IMR-90 (cell line): ENCODE results near the gene ZSCAN5B. TPM values are rescaled to one million over a fixed set of nuclear protein-coding genes. Genes with fewer than 3 reads are reported as not detected.

Experiments
- ATAC-seq: fragments of 200-7000 bp; cut with Tn5 transposase; 2 replicates; pipeline ENCODE4 v1.9.1; 2020; ENCODE audit warnings: low read depth, mild to moderate bottlenecking, moderate library complexity
- BruUV-seq: library from RNA; stranded (reverse); fragments of 400-500 nt; replicated peaks from 2 replicates; lab custom pipeline; 2021; lab: Mats Ljungman, UMichigan
- CTCF ChIA-PET: fragments of 300-600 bp; formaldehyde crosslinking; extraction: SDS; loops from one replicate; lab custom pipeline; 2021; ENCODE audit warnings: antibody characterized with exemption; lab: Yijun Ruan, JAX
- POLR2A ChIA-PET: fragments of 300-600 bp; sonication (Branson Sonifier 250); formaldehyde crosslinking; loops from one replicate; lab custom pipeline; 2022; ENCODE audit warnings: antibody characterized with exemption; ENCODE audit not compliant: unreplicated experiment; lab: Charles Lee
- DNase-seq: peaks from one replicate; pipeline ENCODE4 v3.0.0; 2013
- H2AFZ ChIP-seq: replicated peaks from 2 replicates; pipeline ENCODE3; 2013; ENCODE audit warnings: low read length, mild to moderate bottlenecking; ENCODE audit not compliant: poor library complexity
- H2AK5ac ChIP-seq: 2 replicates; pipeline ENCODE4 v1.6.1; 2013; ENCODE audit warnings: low read depth, low read length, inconsistent platforms
- H2AK9ac ChIP-seq: replicated peaks from 2 replicates; pipeline ENCODE3; 2013; ENCODE audit warnings: mild to moderate bottlenecking, low read depth, low read length, moderate library complexity; ENCODE audit not compliant: poor library complexity
- H2BK120ac ChIP-seq: 2 replicates; pipeline ENCODE4 v1.6.1; 2013; ENCODE audit warnings: low read depth, low read length, inconsistent platforms
- H2BK15ac ChIP-seq: 3 replicates; pipeline ENCODE4 v1.6.1; 2013; ENCODE audit warnings: low read depth, low read length, inconsistent platforms
- H2BK20ac ChIP-seq: 2 replicates; pipeline ENCODE4 v1.6.1; 2013; ENCODE audit warnings: low read depth, mild to moderate bottlenecking, inconsistent platforms, low read length, moderate library complexity
- H2BK5ac ChIP-seq: 2 replicates; pipeline ENCODE4 v1.6.1; 2013; ENCODE audit warnings: mild to moderate bottlenecking, low read depth, low read length, inconsistent platforms; ENCODE audit not compliant: poor library complexity, severe bottlenecking
- H3K14ac ChIP-seq: replicated peaks from 2 replicates; pipeline ENCODE4 v1.6.1; 2013; ENCODE audit warnings: low read depth, low read length, inconsistent platforms
- H3K18ac ChIP-seq: 2 replicates; pipeline ENCODE4 v1.6.1; 2013; ENCODE audit warnings: low read depth, low read length, control low read depth
- H3K23ac ChIP-seq: 2 replicates; pipeline ENCODE4 v1.6.1; 2013; ENCODE audit warnings: low read depth, low read length, inconsistent platforms
- H3K27ac ChIP-seq: 2 replicates; pipeline ENCODE4 v1.5.1; 2013; ENCODE audit warnings: mild to moderate bottlenecking, control low read depth, low read length; ENCODE audit not compliant: insufficient read depth
- H3K27me3 ChIP-seq: 2 replicates; pipeline ENCODE4 v1.6.1; 2013; ENCODE audit warnings: low read length; ENCODE audit not compliant: control insufficient read depth, insufficient read depth
- H3K36me3 ChIP-seq: 2 replicates; pipeline ENCODE4 v1.6.1; 2013; ENCODE audit warnings: low read length, mixed read lengths; ENCODE audit not compliant: control insufficient read depth, insufficient read depth
- H3K4ac ChIP-seq: 2 replicates; pipeline ENCODE4 v1.6.1; 2013; ENCODE audit warnings: low read depth, low read length, inconsistent platforms
- H3K4me1 ChIP-seq: 2 replicates; pipeline ENCODE4 v1.6.1; 2013; ENCODE audit warnings: low read length, mixed read lengths; ENCODE audit not compliant: control insufficient read depth, insufficient read depth
- H3K4me2 ChIP-seq: 2 replicates; pipeline ENCODE4 v1.6.1; 2013; ENCODE audit warnings: low read depth, mild to moderate bottlenecking, control low read depth, low read length, moderate library complexity
- H3K4me3 ChIP-seq: 2 replicates; pipeline ENCODE4 v1.5.1; 2013; ENCODE audit warnings: low read depth, mild to moderate bottlenecking, control low read depth, low read length, moderate library complexity; ENCODE audit not compliant: insufficient read depth
- H3K56ac ChIP-seq: 2 replicates; pipeline ENCODE4 v1.6.1; 2013; ENCODE audit warnings: low read length, inconsistent platforms; ENCODE audit not compliant: insufficient read depth; ENCODE audit errors: extremely low read depth
- H3K79me1 ChIP-seq, 2 experiments: 2 replicates each; pipeline ENCODE4 v1.6.1; 2013; ENCODE audit warnings: low read length in 2 of 2, inconsistent platforms in 1 of 2, low read depth in 1 of 2
- H3K9ac ChIP-seq: 2 replicates; pipeline ENCODE4 v1.6.1; 2013; ENCODE audit warnings: low read depth, low read length, control low read depth
- H3K9me1 ChIP-seq: 2 replicates; pipeline ENCODE4 v1.6.1; 2013; ENCODE audit warnings: low read length, inconsistent platforms; ENCODE audit not compliant: insufficient read depth
- H3K9me3 ChIP-seq: 2 replicates; pipeline ENCODE4 v1.6.1; 2013; ENCODE audit warnings: low read length; ENCODE audit not compliant: control insufficient read depth, insufficient read depth
- H4K20me1 ChIP-seq: 2 replicates; pipeline ENCODE4 v1.6.1; 2013; ENCODE audit warnings: low read length, inconsistent platforms; ENCODE audit not compliant: insufficient read depth
- H4K5ac ChIP-seq: 2 replicates; pipeline ENCODE4 v1.6.1; 2013; ENCODE audit warnings: mild to moderate bottlenecking, low read depth, low read length, control low read depth
- H4K8ac ChIP-seq, 2 experiments: 2 replicates each; pipeline ENCODE4 v1.6.1; 2013; ENCODE audit warnings: low read depth in 2 of 2, low read length in 2 of 2, control low read depth in 1 of 2, inconsistent platforms in 1 of 2
- H4K91ac ChIP-seq: 2 replicates; pipeline ENCODE4 v1.6.1; 2013; ENCODE audit warnings: low read depth, low read length, inconsistent platforms; ENCODE audit not compliant: insufficient read depth
- BHLHE40 ChIP-seq: fragments of 150-350 bp; IDR thresholded peaks from 2 replicates; pipeline ENCODE4 v1.6.1; 2016; ENCODE audit warnings: mild to moderate bottlenecking, low read depth, low read length
- CEBPB ChIP-seq: IDR thresholded peaks from 2 replicates; pipeline ENCODE4 v1.6.1; 2012; ENCODE audit warnings: low read depth, low read length, improper control_type of control experiment
- CHD1 ChIP-seq: IDR thresholded peaks from 2 replicates; pipeline ENCODE4 v1.6.1; 2012; ENCODE audit warnings: low read depth, low read length, improper control_type of control experiment
- CTCF ChIP-seq: conservative IDR thresholded peaks from 2 replicates; pipeline ENCODE4 v1.5.1; 2012; ENCODE audit warnings: mild to moderate bottlenecking, low read depth, low read length, improper control_type of control experiment
- ELK1 ChIP-seq: fragments of 150-350 bp; IDR thresholded peaks from 2 replicates; pipeline ENCODE4 v1.6.1; 2016; ENCODE audit warnings: low read depth, mild to moderate bottlenecking, low read length, moderate library complexity, borderline replicate concordance
- FOS ChIP-seq: fragments of 150-350 bp; IDR thresholded peaks from 2 replicates; pipeline ENCODE4 v1.6.1; 2016; ENCODE audit warnings: low read depth, low read length
- MAFK ChIP-seq: IDR thresholded peaks from 2 replicates; pipeline ENCODE4 v1.6.1; 2012; ENCODE audit warnings: low read depth, low read length, improper control_type of control experiment
- MAZ ChIP-seq: IDR thresholded peaks from 2 replicates; pipeline ENCODE4 v1.6.1; 2012; ENCODE audit warnings: low read depth, mild to moderate bottlenecking, low read length, improper control_type of control experiment, moderate library complexity, borderline replicate concordance
- MXI1 ChIP-seq: IDR thresholded peaks from 2 replicates; pipeline ENCODE4 v1.6.1; 2012; ENCODE audit warnings: low read depth, mild to moderate bottlenecking, low read length, moderate library complexity, borderline replicate concordance
- NFE2L2 ChIP-seq: fragments of 150-350 bp; IDR thresholded peaks from 2 replicates; pipeline ENCODE4 v1.6.1; 2016; ENCODE audit warnings: low read depth, mild to moderate bottlenecking, low read length
- POLR2A ChIP-seq: IDR thresholded peaks from 2 replicates; pipeline ENCODE4 v1.6.1; 2012; ENCODE audit warnings: mild to moderate bottlenecking, low read depth, low read length
- RAD21 ChIP-seq: IDR thresholded peaks from 2 replicates; pipeline ENCODE4 v1.6.1; 2012; ENCODE audit warnings: low read length, improper control_type of control experiment
- RCOR1 ChIP-seq: IDR thresholded peaks from 2 replicates; pipeline ENCODE4 v1.6.1; 2012; ENCODE audit warnings: mild to moderate bottlenecking, low read length, improper control_type of control experiment; ENCODE audit not compliant: insufficient replicate concordance
- RFX5 ChIP-seq: IDR thresholded peaks from 2 replicates; pipeline ENCODE4 v1.8.0; 2012; ENCODE audit warnings: low read depth, mild to moderate bottlenecking, low read length, moderate library complexity
- SMC3 ChIP-seq: fragments of 150-350 bp; IDR thresholded peaks from 2 replicates; pipeline ENCODE4 v1.6.1; 2016; ENCODE audit warnings: low read depth, mild to moderate bottlenecking, antibody characterized with exemption, low read length, moderate library complexity
- USF2 ChIP-seq: fragments of 150-350 bp; IDR thresholded peaks from 2 replicates; pipeline ENCODE4 v1.6.1; 2017; ENCODE audit warnings: mild to moderate bottlenecking, antibody characterized with exemption, low read length, low read depth
- WGBS, 2 experiments: methylation state at CpG; one replicate each; pipeline versions ENCODE4 v1.1.5 to v1.1.7; 2013; ENCODE audit warnings: missing lambda C conversion rate in 2 of 2; ENCODE audit not compliant: insufficient read length in 1 of 2; ENCODE audit errors: extremely low coverage in 2 of 2; 5-methylcytosine and 5-hydroxymethylcytosine counted together
- dilution Hi-C: fragments of 300-500 bp; cut with HindIII; formaldehyde crosslinking; loops from one replicate; pipeline ENCODE4 v1.14.3; 2018; ENCODE audit warnings: low sequenced_read_pairs; ENCODE audit not compliant: unreplicated experiment
- in situ Hi-C: fragments of 300-500 bp; cut with MboI; formaldehyde crosslinking; loops from 3 replicates; pipeline ENCODE4 v1.14.3; 2019; ENCODE audit warnings: low sequenced_read_pairs, inconsistent platforms, mixed read lengths
- intact Hi-C: fragments of 100-400 bp; cut with micrococcal nuclease; formaldehyde crosslinking; loops from 2 replicates; pipeline ENCODE4 v1.10.0; 2022
- polyA plus RNA-seq, 3 experiments: library from polyadenylated mRNA; depleted of rRNA; stranded (reverse); fragments of >200 nt; gene quantifications; 2 replicates each; pipeline ENCODE4 v1.2.3, GENCODE V29; 2012; ENCODE audit warnings: low replicate concordance in 1 of 3
- total RNA-seq: library from RNA; depleted of rRNA; stranded (reverse); fragments of >200 nt; gene quantifications from 2 replicates; pipeline ENCODE4 v1.2.3, GENCODE V29; 2012

The ZSCAN5B gene
- total and polyA plus RNA-seq, 2 of the 4 experiments (the other 2 are of a cell fraction), result not detected

- CTCF ChIA-PET, result no interaction called here
Measured at GRCh38 chr19:56153507-56153906, 44.1 kb downstream of the ZSCAN5B start.

More at GRCh38 chr19:56153507-56153906, 44.1 kb downstream of the ZSCAN5B start:
- dilution Hi-C loops, result no loop called here
- H2BK5ac ChIP-seq, result no peak overlapping the region
- no peak overlapping the region for H3K4me3 ChIP-seq
- no peak overlapping the region for H3K4me2 ChIP-seq
- no peak overlapping the region for H3K27ac ChIP-seq
- H3K9me3 ChIP-seq, result no peaks in the 10 kb centered on the region
- no peak overlapping the region for H3K9ac ChIP-seq
- no peak overlapping the region for H2AK9ac ChIP-seq
- H3K27me3 ChIP-seq, result no peaks in the 10 kb centered on the region
- no peak overlapping the region for H4K91ac ChIP-seq
- H3K79me1 ChIP-seq, result peaks cover 25 to 29% of the 10 kb centered on the region in 2 experiments
- H4K20me1 ChIP-seq, result peaks cover 28% of the 10 kb centered on the region
- intact Hi-C loops, result no loop called here
- no peak for DNase-seq
- H4K8ac ChIP-seq, result no peak overlapping the region
- H4K5ac ChIP-seq, result no peak overlapping the region
- POLR2A ChIA-PET, result interaction anchor here (0.9 kb wide), 1 partner anchor 34 kb away, joined by 4 read pairs; no protein-coding TSS in a partner anchor
- H2BK120ac ChIP-seq, result no peak overlapping the region
- TF ChIP-seq BHLHE40 (no peak), CHD1 (no peak), RFX5 (no peak), SMC3 (no peak), CEBPB (no peak), MAFK (no peak), USF2 (no peak), FOS (no peak), MAZ (no peak), MXI1 (no peak), CTCF (no peak), NFE2L2 (no peak), ELK1 (no peak), POLR2A (no peak), RAD21 (no peak), RCOR1 (no peak)
- H3K56ac ChIP-seq, result no peak overlapping the region
- H3K4ac ChIP-seq, result no peak overlapping the region
- no peak overlapping the region for H3K18ac ChIP-seq
- no TSS peak for BruUV-seq
- H3K9me1 ChIP-seq, result peaks cover 10% of the 10 kb centered on the region; the same call in 1 of the 2 replicates
- in situ Hi-C loops, result no loop called here
- ATAC-seq, result peak; percentile 32; the same call in 1 of the 2 replicates
- WGBS, 2 experiments, result 57% methylated on average over 3 of the region's 6 CpGs; no CpG with 5 or more reads in 1 of the 2 experiments
- no peak overlapping the region for H2BK20ac ChIP-seq
- no peak overlapping the region for H2AFZ ChIP-seq
- no peak overlapping the region for H2BK15ac ChIP-seq
- no peak overlapping the region for H3K23ac ChIP-seq
- peaks cover 5% of the 10 kb centered on the region; the same call in 1 of the 2 replicates for H3K4me1 ChIP-seq
- peaks cover 26% of the 10 kb centered on the region for H3K36me3 ChIP-seq
- no peak overlapping the region for H2AK5ac ChIP-seq
- H3K14ac ChIP-seq, result no peak overlapping the region
